Liver (tissue), 9 donors: ENCODE results near the gene KCTD19. TPM values are rescaled to one million over a fixed set of nuclear protein-coding genes. Genes with fewer than 3 reads are reported as not detected.

Experiments used
- DNase-seq: peaks from one replicate; pipeline ENCODE4 v3.0.0-alpha.2; 2017; ENCODE audit warnings: low spot score
- H3K27ac ChIP-seq, 2 donors: one replicate each; pipeline ENCODE4 v1.7.0; 2013; ENCODE audit warnings: inconsistent platforms in 2 of 2, low read length in 2 of 2, control low read depth in 1 of 2, low read depth in 1 of 2, mild to moderate bottlenecking in 1 of 2
- H3K27me3 ChIP-seq, 4 donors: one replicate each; pipeline versions ENCODE4 v1.6.1 to v1.7.0; 2013; ENCODE audit warnings: low read length in 3 of 4, inconsistent platforms in 1 of 4, mild to moderate bottlenecking in 1 of 4, moderate library complexity in 1 of 4; ENCODE audit not compliant: control insufficient read depth in 4 of 4, insufficient read depth in 4 of 4
- H3K36me3 ChIP-seq, 4 donors: one replicate each; pipeline versions ENCODE4 v1.6.1 to v1.7.0; 2013; ENCODE audit warnings: low read length in 3 of 4, mild to moderate bottlenecking in 3 of 4, low read depth in 1 of 4, moderate library complexity in 1 of 4; ENCODE audit not compliant: control insufficient read depth in 4 of 4, insufficient read depth in 3 of 4
- H3K4me1 ChIP-seq, 4 donors: one replicate each; pipeline versions ENCODE4 v1.6.1 to v1.7.0; 2013; ENCODE audit warnings: low read length in 3 of 4, mild to moderate bottlenecking in 3 of 4, moderate library complexity in 1 of 4; ENCODE audit not compliant: control insufficient read depth in 4 of 4, insufficient read depth in 4 of 4
- H3K4me3 ChIP-seq, 3 donors: one replicate each; pipeline versions ENCODE4 v1.6.1 to v1.7.0; 2013; ENCODE audit warnings: low read length in 3 of 3, control low read depth in 1 of 3, low read depth in 1 of 3, mild to moderate bottlenecking in 1 of 3
- H3K9ac ChIP-seq, 2 donors: one replicate each; pipeline ENCODE4 v1.7.0; 2013; ENCODE audit warnings: low read length in 2 of 2, mild to moderate bottlenecking in 2 of 2, moderate library complexity in 2 of 2, control low read depth in 1 of 2, low read depth in 1 of 2
- H3K9me3 ChIP-seq, 4 donors: one replicate each; pipeline versions ENCODE4 v1.6.1 to v1.7.0; 2013; ENCODE audit warnings: low read length in 3 of 4; ENCODE audit not compliant: control insufficient read depth in 4 of 4
- EGR1 ChIP-seq, 2 donors: IDR thresholded peaks; 2 replicates each; pipeline ENCODE4 v1.6.1; 2016 to 2018; ENCODE audit warnings: antibody characterized with exemption in 2 of 2, low read depth in 2 of 2
- FOXA1 ChIP-seq: IDR thresholded peaks from 2 replicates; pipeline ENCODE4 v1.6.1; 2016; ENCODE audit warnings: antibody characterized with exemption
- FOXA2 ChIP-seq: IDR thresholded peaks from 2 replicates; pipeline ENCODE4 v1.6.1; 2016; ENCODE audit warnings: antibody characterized with exemption
- GABPA ChIP-seq, 2 donors: IDR thresholded peaks in 1 of 2; conservative IDR thresholded peaks in 1 of 2; 2 replicates each; pipeline ENCODE4 v1.6.1; 2016; ENCODE audit warnings: antibody characterized with exemption in 2 of 2, mild to moderate bottlenecking in 1 of 2, moderate library complexity in 1 of 2
- HNF4A ChIP-seq, 2 donors: conservative IDR thresholded peaks; 2 replicates each; pipeline ENCODE4 v1.6.1; 2016; ENCODE audit warnings: antibody characterized with exemption in 2 of 2, mild to moderate bottlenecking in 2 of 2
- HNF4G ChIP-seq: IDR thresholded peaks from 2 replicates; pipeline ENCODE4 v1.6.1; 2016; ENCODE audit warnings: antibody characterized with exemption
- JUND ChIP-seq, 2 donors: IDR thresholded peaks; 2 replicates each; pipeline ENCODE4 v1.6.1; 2016; ENCODE audit warnings: antibody characterized with exemption in 2 of 2
- NR2F2 ChIP-seq: IDR thresholded peaks from 2 replicates; pipeline ENCODE4 v1.6.1; 2016; ENCODE audit warnings: antibody characterized with exemption
- RAD21 ChIP-seq, 2 donors: IDR thresholded peaks; 2 replicates each; pipeline ENCODE4 v1.6.1; 2016; ENCODE audit warnings: antibody characterized with exemption in 2 of 2, mild to moderate bottlenecking in 2 of 2
- RXRA ChIP-seq, 2 donors: IDR thresholded peaks; 2 replicates each; pipeline ENCODE4 v1.6.1; 2017 to 2018; ENCODE audit warnings: antibody characterized with exemption in 2 of 2, mild to moderate bottlenecking in 1 of 2
- SP1 ChIP-seq: IDR thresholded peaks from 2 replicates; pipeline ENCODE4 v1.6.1; 2018; ENCODE audit warnings: antibody characterized with exemption, mild to moderate bottlenecking
- TAF1 ChIP-seq: conservative IDR thresholded peaks from 2 replicates; pipeline ENCODE4 v1.6.1; 2016; ENCODE audit warnings: antibody characterized with exemption, mild to moderate bottlenecking
- YY1 ChIP-seq: IDR thresholded peaks from 2 replicates; pipeline ENCODE4 v1.6.1; 2016; ENCODE audit warnings: antibody characterized with exemption, mild to moderate bottlenecking
- WGBS: extraction: QIAGEN DNeasy Blood & Tissue Kit; methylation state at CpG from one replicate; pipeline ENCODE4 v1.1.7; 2013; 5-methylcytosine and 5-hydroxymethylcytosine counted together
- polyA plus RNA-seq, 2 donors: library from polyadenylated mRNA; stranded (reverse) in 1 of 2; unstranded in 1 of 2; fragments of 200-250 nt in 1 of 2; fragments of >200 nt in 1 of 2; fragmentation: Nextera tagmentation in 1 of 2; extraction: Ambion mirVana in 1 of 2; gene quantifications; one replicate each; pipeline versions ENCODE4 v1.2.1 to v1.2.3, GENCODE V29; 2013 to 2015
- total RNA-seq, 2 donors: library from RNA; depleted of rRNA; stranded (reverse); fragments of >200 nt; gene quantifications; one replicate each; pipeline ENCODE4 v1.2.3, GENCODE V29; 2014
- TF ChIP-seq, protein P1 (sequence below): IDR thresholded peaks from 2 replicates; pipeline ENCODE4 v1.6.1; 2016; ENCODE audit warnings: antibody characterized with exemption, mild to moderate bottlenecking
- TF ChIP-seq, protein P2 (sequence below): IDR thresholded peaks from 2 replicates; pipeline ENCODE4 v1.6.1; 2016; ENCODE audit warnings: antibody characterized with exemption
- TF ChIP-seq, protein P3 (sequence below): IDR thresholded peaks from 2 replicates; pipeline ENCODE4 v1.6.1; 2016; ENCODE audit warnings: antibody characterized with exemption
- TF ChIP-seq, protein P4 (sequence below): fragments of 150-350 bp; IDR thresholded peaks from 2 replicates; pipeline ENCODE4 v1.5.1; 2017; ENCODE audit warnings: improper control_type of control experiment, low read depth, low read length; ENCODE audit not compliant: missing input control
- donor health status: healthy.
- donor health status: healthy.
- donor health status: healthy.
- donor health status: healthy.
- donor health status: healthy.

The KCTD19 gene
- total and polyA plus RNA-seq, 4 donors, result 0.28 TPM; not detected in 3

DNA sequence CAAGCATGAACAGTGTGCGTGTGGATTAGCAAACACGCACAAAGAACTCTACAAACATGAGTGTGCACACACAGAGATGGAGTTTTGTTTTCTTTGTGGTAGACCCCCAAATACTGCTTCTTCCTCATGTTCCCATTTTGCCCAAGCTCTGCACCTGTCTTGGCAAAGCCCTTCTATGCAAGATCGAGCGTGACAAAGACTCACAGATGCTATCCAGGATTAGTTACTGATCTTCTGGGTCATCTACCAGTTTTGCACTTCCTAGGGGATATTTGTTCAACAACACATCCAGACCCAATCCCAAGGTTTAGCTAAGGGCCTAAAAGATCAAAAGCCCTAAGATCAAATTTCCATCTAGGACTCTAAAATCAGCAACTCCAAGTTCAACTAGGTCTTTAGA, 16.1 kb upstream of the KCTD19 start:
- TF ChIP-seq SP1 (no peak), RXRA (IDR thresholded peaks at IDR 0.05) (no peak), YY1 (no peak), HNF4G (no peak), RAD21 (IDR thresholded peaks at IDR 0.05) (no peak), GABPA (IDR thresholded peaks at IDR 0.05 in 1 of 2, conservative IDR thresholded peaks at IDR 0.05 in 1 of 2) (no peak), HNF4A (conservative IDR thresholded peaks at IDR 0.05) (no peak)
- TF ChIP-seq, protein P1, sequence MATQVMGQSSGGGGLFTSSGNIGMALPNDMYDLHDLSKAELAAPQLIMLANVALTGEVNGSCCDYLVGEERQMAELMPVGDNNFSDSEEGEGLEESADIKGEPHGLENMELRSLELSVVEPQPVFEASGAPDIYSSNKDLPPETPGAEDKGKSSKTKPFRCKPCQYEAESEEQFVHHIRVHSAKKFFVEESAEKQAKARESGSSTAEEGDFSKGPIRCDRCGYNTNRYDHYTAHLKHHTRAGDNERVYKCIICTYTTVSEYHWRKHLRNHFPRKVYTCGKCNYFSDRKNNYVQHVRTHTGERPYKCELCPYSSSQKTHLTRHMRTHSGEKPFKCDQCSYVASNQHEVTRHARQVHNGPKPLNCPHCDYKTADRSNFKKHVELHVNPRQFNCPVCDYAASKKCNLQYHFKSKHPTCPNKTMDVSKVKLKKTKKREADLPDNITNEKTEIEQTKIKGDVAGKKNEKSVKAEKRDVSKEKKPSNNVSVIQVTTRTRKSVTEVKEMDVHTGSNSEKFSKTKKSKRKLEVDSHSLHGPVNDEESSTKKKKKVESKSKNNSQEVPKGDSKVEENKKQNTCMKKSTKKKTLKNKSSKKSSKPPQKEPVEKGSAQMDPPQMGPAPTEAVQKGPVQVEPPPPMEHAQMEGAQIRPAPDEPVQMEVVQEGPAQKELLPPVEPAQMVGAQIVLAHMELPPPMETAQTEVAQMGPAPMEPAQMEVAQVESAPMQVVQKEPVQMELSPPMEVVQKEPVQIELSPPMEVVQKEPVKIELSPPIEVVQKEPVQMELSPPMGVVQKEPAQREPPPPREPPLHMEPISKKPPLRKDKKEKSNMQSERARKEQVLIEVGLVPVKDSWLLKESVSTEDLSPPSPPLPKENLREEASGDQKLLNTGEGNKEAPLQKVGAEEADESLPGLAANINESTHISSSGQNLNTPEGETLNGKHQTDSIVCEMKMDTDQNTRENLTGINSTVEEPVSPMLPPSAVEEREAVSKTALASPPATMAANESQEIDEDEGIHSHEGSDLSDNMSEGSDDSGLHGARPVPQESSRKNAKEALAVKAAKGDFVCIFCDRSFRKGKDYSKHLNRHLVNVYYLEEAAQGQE, result no peak
- TF ChIP-seq, protein P2, sequence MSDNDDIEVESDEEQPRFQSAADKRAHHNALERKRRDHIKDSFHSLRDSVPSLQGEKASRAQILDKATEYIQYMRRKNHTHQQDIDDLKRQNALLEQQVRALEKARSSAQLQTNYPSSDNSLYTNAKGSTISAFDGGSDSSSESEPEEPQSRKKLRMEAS, result no peak
- no peak for DNase-seq
- WGBS, result 94% methylated on average over 4 of the region's 4 CpGs

DNA sequence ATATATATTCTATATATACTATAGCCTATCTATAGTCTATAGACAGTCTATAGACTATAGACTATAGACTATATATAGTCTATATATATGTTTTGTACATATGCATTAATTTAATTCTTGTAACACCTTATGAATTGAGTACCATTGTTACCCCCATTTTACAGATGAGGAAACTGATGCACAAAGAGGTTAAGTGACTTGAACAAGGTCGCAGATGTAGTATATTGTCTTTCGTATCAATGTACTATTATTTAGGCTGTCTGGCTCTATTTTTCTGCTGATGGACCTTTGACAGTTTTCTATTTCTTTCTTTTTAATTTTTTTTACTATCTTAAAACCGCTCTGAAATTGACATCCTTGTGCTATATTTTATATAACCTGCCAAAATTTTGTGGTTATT, 14.7 kb upstream of the KCTD19 start:
- 88% methylated on average over 3 of the region's 3 CpGs for WGBS
- Histone ChIP-seq H3K9ac (no peak overlapping the region), H3K4me1 (peaks cover 0 to 3% (median under 1%) of the 10 kb centered on the region in 4 donors)

More for the DNA sequence above, 16.1 kb upstream of the KCTD19 start:
- H3K9me3 ChIP-seq, result no peaks in the 10 kb centered on the region
- H3K4me3 ChIP-seq, result no peak overlapping the region
- peaks cover 0 to 6% (median 2%) of the 10 kb centered on the region in 4 donors for H3K4me1 ChIP-seq
- H3K27me3 ChIP-seq, result no peaks in the 10 kb centered on the region
- H3K36me3 ChIP-seq, result no peaks in the 10 kb centered on the region
- H3K27ac ChIP-seq, result no peak overlapping the region
- H3K9ac ChIP-seq, result no peak overlapping the region

More for the DNA sequence above, 14.7 kb upstream of the KCTD19 start:
- Histone ChIP-seq H3K27ac (no peak overlapping the region), H3K36me3 (no peaks in the 10 kb centered on the region), H3K27me3 (no peaks in the 10 kb centered on the region), H3K4me3 (no peak overlapping the region), H3K9me3 (no peaks in the 10 kb centered on the region)
- DNase-seq, result no peak
- TF ChIP-seq, protein P3, sequence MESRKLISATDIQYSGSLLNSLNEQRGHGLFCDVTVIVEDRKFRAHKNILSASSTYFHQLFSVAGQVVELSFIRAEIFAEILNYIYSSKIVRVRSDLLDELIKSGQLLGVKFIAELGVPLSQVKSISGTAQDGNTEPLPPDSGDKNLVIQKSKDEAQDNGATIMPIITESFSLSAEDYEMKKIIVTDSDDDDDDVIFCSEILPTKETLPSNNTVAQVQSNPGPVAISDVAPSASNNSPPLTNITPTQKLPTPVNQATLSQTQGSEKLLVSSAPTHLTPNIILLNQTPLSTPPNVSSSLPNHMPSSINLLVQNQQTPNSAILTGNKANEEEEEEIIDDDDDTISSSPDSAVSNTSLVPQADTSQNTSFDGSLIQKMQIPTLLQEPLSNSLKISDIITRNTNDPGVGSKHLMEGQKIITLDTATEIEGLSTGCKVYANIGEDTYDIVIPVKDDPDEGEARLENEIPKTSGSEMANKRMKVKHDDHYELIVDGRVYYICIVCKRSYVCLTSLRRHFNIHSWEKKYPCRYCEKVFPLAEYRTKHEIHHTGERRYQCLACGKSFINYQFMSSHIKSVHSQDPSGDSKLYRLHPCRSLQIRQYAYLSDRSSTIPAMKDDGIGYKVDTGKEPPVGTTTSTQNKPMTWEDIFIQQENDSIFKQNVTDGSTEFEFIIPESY, result no peak
- TF ChIP-seq FOXA2, result no peak
- TF ChIP-seq SP1, result no peak
- TF ChIP-seq GABPA (IDR thresholded peaks at IDR 0.05 in 1 of 2, conservative IDR thresholded peaks at IDR 0.05 in 1 of 2), result no peak
- TF ChIP-seq TAF1, result no peak
- no peak for TF ChIP-seq JUND (IDR thresholded peaks at IDR 0.05)
- TF ChIP-seq NR2F2, result no peak
- TF ChIP-seq, protein P4, sequence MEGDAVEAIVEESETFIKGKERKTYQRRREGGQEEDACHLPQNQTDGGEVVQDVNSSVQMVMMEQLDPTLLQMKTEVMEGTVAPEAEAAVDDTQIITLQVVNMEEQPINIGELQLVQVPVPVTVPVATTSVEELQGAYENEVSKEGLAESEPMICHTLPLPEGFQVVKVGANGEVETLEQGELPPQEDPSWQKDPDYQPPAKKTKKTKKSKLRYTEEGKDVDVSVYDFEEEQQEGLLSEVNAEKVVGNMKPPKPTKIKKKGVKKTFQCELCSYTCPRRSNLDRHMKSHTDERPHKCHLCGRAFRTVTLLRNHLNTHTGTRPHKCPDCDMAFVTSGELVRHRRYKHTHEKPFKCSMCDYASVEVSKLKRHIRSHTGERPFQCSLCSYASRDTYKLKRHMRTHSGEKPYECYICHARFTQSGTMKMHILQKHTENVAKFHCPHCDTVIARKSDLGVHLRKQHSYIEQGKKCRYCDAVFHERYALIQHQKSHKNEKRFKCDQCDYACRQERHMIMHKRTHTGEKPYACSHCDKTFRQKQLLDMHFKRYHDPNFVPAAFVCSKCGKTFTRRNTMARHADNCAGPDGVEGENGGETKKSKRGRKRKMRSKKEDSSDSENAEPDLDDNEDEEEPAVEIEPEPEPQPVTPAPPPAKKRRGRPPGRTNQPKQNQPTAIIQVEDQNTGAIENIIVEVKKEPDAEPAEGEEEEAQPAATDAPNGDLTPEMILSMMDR, result no peak
- TF ChIP-seq RAD21 (IDR thresholded peaks at IDR 0.05), result no peak
- TF ChIP-seq HNF4G, result no peak
- TF ChIP-seq HNF4A (conservative IDR thresholded peaks at IDR 0.05), result no peak
- TF ChIP-seq EGR1 (IDR thresholded peaks at IDR 0.05; ENCODE audit: low read depth in 2 of 2), result no peak
- no peak for TF ChIP-seq FOXA1
- TF ChIP-seq, protein P2, result no peak
- TF ChIP-seq, protein P1, result no peak
